Anterior cingulate cortex (tissue), 58 donors: Measurements from ENCODE around the gene LSS.
"Not testable (repeated sequence)": the region's sequence is repeated elsewhere in the genome, so short reads cannot be mapped to it uniquely, and the experiment has no call there.

Source experiments
- DNase-seq, 58 donors: peaks; one replicate each; lab custom pipeline; 2025; lab: John Stamatoyannopoulos, UW

LSS gene

GRCh38 chr21:46247699-46248421 lies 19.3 kb upstream of the LSS start:
- no peak for DNase-seq

GRCh38 chr21:46246345-46246744 lies 17.8 kb upstream of the LSS start:
- DNase-seq, result no peak

- DNase-seq, result no peak
Measured at GRCh38 chr21:46245213-46245915, 16.8 kb upstream of the LSS start.

- DNase-seq, result no peak
Measured at GRCh38 chr21:46244602-46245001, 16.0 kb upstream of the LSS start.

GRCh38 chr21:46243960-46244361 lies 15.4 kb upstream of the LSS start:
- DNase-seq, result peak in 5 of 58 donors; percentile 15 to 59 (median 23)

- DNase-seq, result no peak
Measured at GRCh38 chr21:46243325-46243724, 14.8 kb upstream of the LSS start.

- DNase-seq, result not testable (repeated sequence)
Measured at GRCh38 chr21:46241577-46241976, 13.0 kb upstream of the LSS start.

GRCh38 chr21:46239817-46240325 lies 11.3 kb upstream of the LSS start:
- no peak for DNase-seq

- DNase-seq, result no peak
Measured at GRCh38 chr21:46237474-46237873, 8.9 kb upstream of the LSS start.

- no peak for DNase-seq
Measured at GRCh38 chr21:46234436-46234950, 5.9 kb upstream of the LSS start.

- no peak for DNase-seq
Measured at GRCh38 chr21:46229923-46230260, 1.3 kb upstream of the LSS start.

- DNase-seq, result peak in 8 of 58 donors; percentile 47 to 82 (median 61)
Measured at GRCh38 chr21:46229133-46229922, 754 bp upstream of the LSS start.

- DNase-seq, result no peak
Measured at GRCh38 chr21:46227811-46228344, 696 bp downstream of the LSS start.

GRCh38 chr21:46226920-46227599 lies 1.5 kb downstream of the LSS start:
- DNase-seq, result peak in 3 of 58 donors; percentile 10 to 32 (median 13)

- DNase-seq, result peak in 2 of 58 donors; percentile 44 to 47
Measured at GRCh38 chr21:46226146-46226545, 2.4 kb downstream of the LSS start.

GRCh38 chr21:46223661-46224060 lies 4.9 kb downstream of the LSS start:
- DNase-seq, result not testable (repeated sequence)

GRCh38 chr21:46223217-46223616 lies 5.4 kb downstream of the LSS start:
- no peak for DNase-seq

- no peak for DNase-seq
Measured at GRCh38 chr21:46222436-46223116, 6.0 kb downstream of the LSS start.

- no peak for DNase-seq
Measured at GRCh38 chr21:46221664-46222435, 6.7 kb downstream of the LSS start.
